Mononuclear cell (primary cell): Measurements from ENCODE around the gene PTGR3. TPM values are rescaled to one million over a fixed set of nuclear protein-coding genes. Genes with fewer than 3 reads are reported as not detected.
A peak's percentile ranks its signal among the peaks of the same experiment; 100 is the strongest.

ENCODE experiments used
- H3K27me3 ChIP-seq: 2 replicates; pipeline ENCODE4 v1.6.0; 2011; ENCODE audit warnings: low read length, control low read depth; ENCODE audit not compliant: insufficient read depth
- H3K4me1 ChIP-seq: 2 replicates; pipeline ENCODE4 v1.5.1; 2011; ENCODE audit warnings: mild to moderate bottlenecking, low read length, control low read depth; ENCODE audit not compliant: insufficient read depth
- H3K4me3 ChIP-seq: 2 replicates; pipeline ENCODE4 v1.5.1; 2011; ENCODE audit warnings: mild to moderate bottlenecking, low read length, moderate library complexity
- H3K9me3 ChIP-seq: 2 replicates; pipeline ENCODE4 v1.5.1; 2011; ENCODE audit warnings: low read depth, mild to moderate bottlenecking, control low read depth, low read length
- total RNA-seq: library from RNA; depleted of rRNA; stranded (reverse); fragments of >200 nt; gene quantifications from one replicate; pipeline ENCODE4 v1.2.3, GENCODE V29; 2012

The PTGR3 gene
- total RNA-seq, 1 donor: 9.4 TPM

- peak overlapping the region; percentile 36 for H3K4me3 ChIP-seq
- peaks cover 44% of the 10 kb centered on the region for H3K4me1 ChIP-seq
- no peaks in the 10 kb centered on the region for H3K9me3 ChIP-seq
- H3K27me3 ChIP-seq: no peaks in the 10 kb centered on the region
Observed at GRCh38 chr18:75246721-75247610, 38.0 kb upstream of the PTGR3 start.

DNA sequence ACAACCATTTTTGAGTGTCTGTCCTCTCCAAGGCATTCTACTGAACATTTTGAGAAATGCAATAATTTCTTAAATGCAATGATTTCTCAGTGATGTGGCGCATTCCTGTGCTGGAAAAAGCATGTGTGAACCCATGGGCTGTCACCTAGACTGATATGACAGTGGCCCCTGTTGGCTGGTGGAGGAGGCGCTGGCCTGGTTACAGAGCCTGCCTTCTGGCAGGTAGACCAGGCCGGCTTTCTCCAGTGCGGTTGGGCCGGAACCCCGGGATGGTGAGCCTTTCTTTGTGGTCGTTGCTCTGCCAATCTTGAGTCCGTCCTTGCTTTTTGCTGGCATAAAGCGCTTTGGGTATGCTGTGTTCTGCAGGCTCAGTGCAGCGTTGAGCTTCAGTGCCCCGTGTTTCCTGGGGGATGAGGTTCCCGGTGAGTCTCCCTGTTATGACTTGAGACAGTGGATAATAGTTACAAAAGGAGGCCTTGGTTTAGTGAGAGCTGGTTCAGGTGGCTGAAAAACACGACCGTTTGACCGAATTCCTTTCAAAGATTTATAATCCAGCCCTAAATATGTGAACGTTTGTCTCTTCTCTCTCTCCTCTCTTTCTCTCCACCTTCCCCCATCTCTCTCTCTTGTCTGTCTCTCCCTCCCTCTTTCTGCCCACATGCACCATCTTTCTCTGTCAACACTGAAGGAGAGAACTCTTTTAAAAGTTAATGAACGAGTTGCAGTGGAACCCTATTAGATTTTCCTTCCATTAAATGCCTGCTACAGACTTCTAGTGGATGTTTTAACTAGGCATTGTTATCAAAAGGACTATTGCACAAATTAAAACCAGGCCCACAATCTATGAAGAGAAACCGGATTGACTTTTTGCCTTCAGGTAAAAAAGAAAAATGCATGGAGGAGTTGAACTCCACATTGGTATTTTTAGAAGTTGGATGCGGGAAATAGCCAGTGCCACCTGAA, 35.7 kb upstream of the PTGR3 start:
- H3K4me3 ChIP-seq: no peak overlapping the region
- no peaks in the 10 kb centered on the region for H3K27me3 ChIP-seq
- H3K4me1 ChIP-seq: peaks cover 40% of the 10 kb centered on the region
- H3K9me3 ChIP-seq: no peaks in the 10 kb centered on the region

DNA sequence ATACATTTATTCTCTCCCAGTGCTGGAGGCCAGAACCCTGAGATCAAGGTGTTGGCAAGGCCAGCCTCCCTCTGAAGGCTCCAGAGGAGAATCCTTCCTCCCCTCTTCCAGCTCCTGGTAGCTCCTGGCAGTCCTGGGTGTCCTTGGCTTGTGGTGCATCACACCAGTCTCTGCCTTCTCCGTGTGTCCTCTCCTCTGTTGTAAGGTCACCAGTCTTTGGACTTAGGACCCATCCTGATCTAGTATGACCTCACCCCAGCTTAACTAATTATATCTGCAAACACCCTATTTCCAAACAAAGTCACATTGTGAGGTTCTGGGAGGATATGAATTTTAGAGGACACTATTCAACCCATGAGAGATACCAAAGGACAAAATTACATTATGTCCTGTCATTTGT, 32.8 kb upstream of the PTGR3 start:
- no peaks in the 10 kb centered on the region for H3K9me3 ChIP-seq
- no peaks in the 10 kb centered on the region for H3K27me3 ChIP-seq
- peaks cover 14% of the 10 kb centered on the region for H3K4me1 ChIP-seq
- no peak overlapping the region for H3K4me3 ChIP-seq

- Histone ChIP-seq H3K4me3 (no peak overlapping the region), H3K27me3 (no peaks in the 10 kb centered on the region), H3K4me1 (peaks cover 8% of the 10 kb centered on the region), H3K9me3 (no peaks in the 10 kb centered on the region)
Observed at GRCh38 chr18:75240433-75240832, 31.5 kb upstream of the PTGR3 start.

DNA sequence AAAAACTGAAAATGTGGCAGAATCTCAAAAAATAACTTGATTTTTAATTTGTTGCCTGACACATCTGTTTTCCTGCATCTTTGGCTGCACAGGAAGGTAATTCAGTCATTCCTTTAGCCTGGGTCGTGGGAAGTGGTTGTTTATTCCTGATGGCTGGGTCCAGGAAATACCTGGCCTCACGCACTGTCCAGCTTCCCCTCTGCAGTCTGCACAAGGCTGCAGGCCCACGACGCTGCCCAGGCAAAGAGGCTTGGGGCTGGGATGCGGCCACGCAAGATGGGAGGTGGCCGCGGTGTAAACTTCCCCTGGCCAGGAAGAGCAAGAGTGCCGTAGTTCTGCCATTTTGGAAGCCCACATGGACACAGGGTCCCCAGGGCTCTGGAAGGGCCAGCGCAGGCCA, 29.8 kb upstream of the PTGR3 start:
- Histone ChIP-seq H3K4me3 (no peak overlapping the region), H3K9me3 (no peaks in the 10 kb centered on the region), H3K4me1 (peaks cover 5% of the 10 kb centered on the region), H3K27me3 (no peaks in the 10 kb centered on the region)

- peaks cover 5% of the 10 kb centered on the region for H3K4me1 ChIP-seq
- no peaks in the 10 kb centered on the region for H3K27me3 ChIP-seq
- H3K9me3 ChIP-seq: no peaks in the 10 kb centered on the region
- no peak overlapping the region for H3K4me3 ChIP-seq
Observed at GRCh38 chr18:75238100-75238499, 29.2 kb upstream of the PTGR3 start.

- Histone ChIP-seq H3K4me1 (peaks cover 7% of the 10 kb centered on the region), H3K27me3 (no peaks in the 10 kb centered on the region), H3K4me3 (no peak overlapping the region), H3K9me3 (no peaks in the 10 kb centered on the region)
Observed at GRCh38 chr18:75235896-75236295, 27.0 kb upstream of the PTGR3 start.

DNA sequence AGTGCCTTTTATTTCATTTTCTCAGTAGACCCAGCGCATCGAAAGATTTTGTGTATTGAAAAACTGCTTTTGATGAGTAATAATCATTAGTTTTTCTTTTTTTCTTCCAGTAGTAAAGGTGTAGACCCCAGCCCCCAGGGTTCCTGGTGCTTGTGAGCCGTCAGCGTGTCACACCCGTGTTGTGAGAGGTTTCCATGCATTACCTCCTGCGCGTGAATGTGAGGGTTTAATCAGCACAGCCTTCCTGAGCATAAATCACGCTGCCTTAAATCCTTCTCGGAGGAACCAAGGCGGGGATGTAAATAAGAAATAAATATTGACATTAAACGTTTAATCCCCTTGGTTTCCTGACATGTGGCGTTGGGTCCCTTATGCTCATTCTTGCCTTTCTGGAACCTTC, 26.0 kb upstream of the PTGR3 start:
- H3K4me1 ChIP-seq: peaks cover 16% of the 10 kb centered on the region

DNA sequence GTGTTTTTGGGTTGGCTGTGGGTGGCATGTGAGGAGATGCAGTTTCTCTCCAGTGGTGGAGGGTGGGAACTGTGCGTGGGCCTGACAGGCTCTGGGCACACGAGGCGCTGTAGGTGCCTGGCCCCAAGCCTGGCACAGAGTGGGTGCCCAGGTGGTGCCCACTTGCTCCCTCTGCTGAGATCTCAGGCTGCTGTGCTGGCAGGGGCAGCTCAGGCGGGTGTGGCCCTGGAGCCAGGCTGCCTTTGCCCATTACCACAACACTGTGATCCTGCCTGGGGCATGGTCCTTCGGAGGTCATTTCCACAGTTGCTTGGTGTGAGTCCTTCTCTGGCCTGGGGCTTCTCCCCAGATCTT, 22.1 kb upstream of the PTGR3 start:
- peaks cover 43% of the 10 kb centered on the region for H3K4me1 ChIP-seq
- no peaks in the 10 kb centered on the region for H3K27me3 ChIP-seq
- H3K9me3 ChIP-seq: no peaks in the 10 kb centered on the region
- no peak overlapping the region for H3K4me3 ChIP-seq

More for the DNA sequence above, 26.0 kb upstream of the PTGR3 start:
- Histone ChIP-seq H3K4me3 (no peak overlapping the region), H3K9me3 (no peaks in the 10 kb centered on the region), H3K27me3 (no peaks in the 10 kb centered on the region)

- Histone ChIP-seq H3K4me1 (peaks cover 40% of the 10 kb centered on the region), H3K4me3 (no peak overlapping the region), H3K9me3 (no peaks in the 10 kb centered on the region), H3K27me3 (no peaks in the 10 kb centered on the region)
Observed at GRCh38 chr18:75230163-75231052, 21.5 kb upstream of the PTGR3 start.

DNA sequence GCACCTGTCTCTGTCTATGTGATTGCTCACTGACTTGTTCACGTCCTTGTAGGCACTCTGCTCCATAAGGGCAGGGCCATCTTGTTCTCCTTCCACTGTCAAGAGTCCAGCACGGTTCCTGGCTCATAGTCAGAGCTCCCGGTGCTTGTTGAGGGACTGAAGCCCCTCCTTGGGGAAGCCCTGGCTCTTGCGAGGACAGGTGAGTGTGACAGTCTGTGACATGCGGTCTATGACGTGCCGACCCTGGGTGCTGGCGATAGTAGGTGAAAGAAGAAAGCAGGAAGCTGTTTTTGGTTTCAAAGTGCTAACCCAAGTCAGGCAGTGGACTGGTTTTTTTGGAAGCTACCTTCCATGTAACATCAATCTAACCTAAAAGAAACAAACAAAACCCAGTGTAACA, 20.5 kb upstream of the PTGR3 start:
- peaks cover 40% of the 10 kb centered on the region for H3K4me1 ChIP-seq

DNA sequence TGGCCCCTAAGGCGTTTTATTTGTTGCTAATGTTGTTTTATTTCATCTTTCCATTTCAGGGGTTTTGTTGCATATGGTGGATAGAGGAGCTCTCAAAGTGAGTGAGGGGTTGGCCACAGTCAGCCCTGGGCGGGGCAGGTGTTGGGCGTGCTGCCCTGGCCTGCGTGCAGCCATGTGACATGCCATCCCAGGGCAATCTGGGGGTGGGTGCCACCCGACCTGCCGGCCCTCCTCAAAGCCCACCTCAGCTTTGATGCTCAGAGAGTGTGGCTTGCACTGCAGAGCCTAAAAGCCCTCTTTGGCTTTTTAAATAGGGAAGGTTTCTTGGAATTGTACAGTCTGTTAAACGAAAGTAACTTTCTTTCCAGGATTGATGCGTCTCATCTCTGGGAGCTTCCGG, 20.0 kb upstream of the PTGR3 start:
- Histone ChIP-seq H3K4me3 (no peak overlapping the region), H3K4me1 (peaks cover 40% of the 10 kb centered on the region), H3K9me3 (no peaks in the 10 kb centered on the region), H3K27me3 (no peaks in the 10 kb centered on the region)

More for the DNA sequence above, 20.5 kb upstream of the PTGR3 start:
- Histone ChIP-seq H3K9me3 (no peaks in the 10 kb centered on the region), H3K4me3 (no peak overlapping the region), H3K27me3 (no peaks in the 10 kb centered on the region)

DNA sequence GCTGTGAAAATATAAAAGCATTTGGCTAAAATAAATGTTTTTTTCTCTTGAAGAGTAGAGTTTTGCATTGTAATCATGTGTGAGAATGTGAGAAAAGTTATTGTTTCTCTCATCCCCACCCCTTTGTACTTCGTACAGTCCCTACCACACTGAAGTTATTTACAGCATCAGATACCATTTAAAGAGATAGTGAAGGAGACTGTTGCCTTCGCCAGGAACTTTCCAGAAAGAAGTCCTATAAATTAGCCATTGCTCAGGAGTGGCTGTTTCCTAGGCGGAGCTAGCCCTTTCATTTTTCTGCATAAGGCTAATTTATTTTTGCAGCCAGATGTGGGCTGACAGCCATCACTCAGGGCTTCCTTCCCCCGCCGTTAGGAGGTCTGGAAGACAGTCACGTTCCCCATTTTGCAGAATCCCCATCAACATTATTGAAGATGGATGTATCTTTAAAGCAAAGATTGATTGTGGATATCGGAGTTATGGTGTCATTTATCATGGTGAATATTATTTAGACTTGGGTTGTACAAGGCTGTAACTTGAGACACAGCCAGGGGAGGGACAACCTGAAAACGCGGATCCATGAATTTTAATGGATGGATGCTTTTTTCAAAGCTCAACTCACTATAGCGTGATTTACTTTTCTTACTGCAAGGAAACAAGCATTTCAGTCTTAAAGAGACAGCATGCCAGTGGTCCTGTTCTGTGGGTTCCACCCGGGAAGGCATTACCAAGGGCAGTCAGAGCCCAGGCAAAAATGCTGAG, 18.8 kb upstream of the PTGR3 start:
- Histone ChIP-seq H3K27me3 (no peaks in the 10 kb centered on the region), H3K4me1 (peaks cover 47% of the 10 kb centered on the region), H3K9me3 (no peaks in the 10 kb centered on the region), H3K4me3 (no peak overlapping the region)

DNA sequence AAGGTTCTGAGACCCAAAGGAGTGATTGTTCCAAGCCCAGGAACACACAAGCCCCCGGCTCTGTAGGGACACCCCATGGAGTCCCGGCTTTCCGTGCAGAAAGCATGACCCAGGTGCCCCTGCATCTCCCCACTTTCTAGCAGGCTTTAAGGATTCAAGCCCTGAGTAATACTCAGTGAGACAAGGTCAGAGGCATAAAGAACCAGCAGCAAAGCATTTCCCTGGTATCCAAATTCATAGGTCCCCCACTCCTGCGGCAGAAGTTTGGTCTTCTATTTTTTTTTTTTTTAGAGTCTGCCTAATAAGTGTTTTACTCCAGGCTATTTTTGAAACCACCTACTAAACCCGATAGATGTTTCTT, 18.0 kb upstream of the PTGR3 start:
- Histone ChIP-seq H3K9me3 (no peaks in the 10 kb centered on the region), H3K4me3 (no peak overlapping the region), H3K4me1 (peaks cover 53% of the 10 kb centered on the region)

More for the DNA sequence above, 18.0 kb upstream of the PTGR3 start:
- H3K27me3 ChIP-seq: no peaks in the 10 kb centered on the region
